ENCODE results near the gene RFT1.
"Not testable (repeated sequence)": the region's sequence is repeated elsewhere in the genome, so short reads cannot be mapped to it uniquely, and the experiment has no call there.

RFT1 gene

GRCh38 chr3:53065841-53066480, 64.3 kb downstream of the RFT1 start:
- DNase-seq (ENCODE audit: low spot score): no peak

GRCh38 chr3:53062905-53063304, 67.3 kb downstream of the RFT1 start:
- DNase-seq (ENCODE audit: low spot score): no peak

GRCh38 chr3:53056442-53056841, 73.8 kb downstream of the RFT1 start:
- DNase-seq (ENCODE audit: low spot score): peak; percentile 51

GRCh38 chr3:53054233-53054632, 76.0 kb downstream of the RFT1 start:
- DNase-seq (ENCODE audit: low spot score): not testable (repeated sequence)

GRCh38 chr3:53051929-53052328, 78.3 kb downstream of the RFT1 start:
- no peak for DNase-seq (ENCODE audit: low spot score)

GRCh38 chr3:53049987-53050386, 80.2 kb downstream of the RFT1 start:
- no peak for DNase-seq (ENCODE audit: low spot score)

- peak; percentile 75 for DNase-seq (ENCODE audit: low spot score)
These were observed 83.8 kb downstream of the RFT1 start for GRCh38 chr3:53046171-53047170.

- peak; percentile 67 for DNase-seq (ENCODE audit: low spot score)
These were observed 84.6 kb downstream of the RFT1 start, which contains the start of gene SFMBT1 for GRCh38 chr3:53045518-53046170. Gene SFMBT1, minus strand, starts transcription at chr3:53046073. Its CDS starts 76,945 bp downstream, at chr3:52969128.

GRCh38 chr3:53044711-53045517, 85.3 kb downstream of the RFT1 start:
- DNase-seq (ENCODE audit: low spot score): peak; percentile 58

GRCh38 chr3:53044371-53044710, 85.9 kb downstream of the RFT1 start:
- no peak for DNase-seq (ENCODE audit: low spot score)

GRCh38 chr3:53043738-53044137, 86.5 kb downstream of the RFT1 start:
- no peak for DNase-seq (ENCODE audit: low spot score)

GRCh38 chr3:53042651-53043050, 87.6 kb downstream of the RFT1 start:
- no peak for DNase-seq (ENCODE audit: low spot score)

GRCh38 chr3:53040351-53040820, 89.8 kb downstream of the RFT1 start:
- peak; percentile 50 for DNase-seq (ENCODE audit: low spot score)

- DNase-seq (ENCODE audit: low spot score): no peak
These were observed 90.9 kb downstream of the RFT1 start for GRCh38 chr3:53039376-53039752.

- no peak for DNase-seq (ENCODE audit: low spot score)
These were observed 91.4 kb downstream of the RFT1 start for GRCh38 chr3:53038679-53039375.

All from SW480 (cell line).